NB4 (cell line): ENCODE results near the gene RBMS1.

Source experiments
- CTCF ChIP-seq: IDR thresholded peaks from one replicate; pipeline ENCODE4 v1.5.1; 2012; ENCODE audit warnings: low read depth, low read length
- MAX ChIP-seq: IDR thresholded peaks from 2 replicates; pipeline ENCODE4 v1.6.1; 2011; ENCODE audit warnings: low read depth, low read length
- MYC ChIP-seq: IDR thresholded peaks from 2 replicates; pipeline ENCODE4 v1.6.1; 2011; ENCODE audit warnings: low read depth, low read length
- POLR2A ChIP-seq: IDR thresholded peaks from 2 replicates; pipeline ENCODE4 v1.6.1; 2011; ENCODE audit warnings: mild to moderate bottlenecking; ENCODE audit not compliant: insufficient read length; ENCODE audit errors: extremely low read depth

GRCh38 chr2:160315337-160315736 lies 178.3 kb downstream of the RBMS1 start:
- TF ChIP-seq POLR2A, result no peak
- TF ChIP-seq CTCF, result no peak
- no peak for TF ChIP-seq MAX
- no peak for TF ChIP-seq MYC
